ENCODE data around the gene FASN.

The FASN gene

GRCh38 chr17:82086941-82087906 lies 10.8 kb downstream of the FASN start:
- no peak for DNase-seq

- DNase-seq, result no peak
Observed at GRCh38 chr17:82085931-82086764, 11.9 kb downstream of the FASN start.

- DNase-seq, result no peak
Observed at GRCh38 chr17:82085031-82085861, 12.8 kb downstream of the FASN start.

- no peak for DNase-seq
Observed at GRCh38 chr17:82084373-82085030, 13.5 kb downstream of the FASN start.

GRCh38 chr17:82083533-82084359 lies 14.3 kb downstream of the FASN start:
- no peak for DNase-seq

GRCh38 chr17:82083009-82083408 lies 15.0 kb downstream of the FASN start:
- DNase-seq, result no peak

- no peak for DNase-seq
Observed at GRCh38 chr17:82082456-82082855, 15.6 kb downstream of the FASN start.

GRCh38 chr17:82081966-82082365 lies 16.1 kb downstream of the FASN start:
- DNase-seq, result no peak

GRCh38 chr17:82081546-82081945 lies 16.5 kb downstream of the FASN start:
- DNase-seq, result no peak

- no peak for DNase-seq
Observed at GRCh38 chr17:82080789-82081464, 17.1 kb downstream of the FASN start.

- DNase-seq, result no peak
Observed at GRCh38 chr17:82080048-82080788, 17.8 kb downstream of the FASN start.

- no peak for DNase-seq
Observed at GRCh38 chr17:82079001-82079677, 18.9 kb downstream of the FASN start.

- no peak for DNase-seq
Observed at GRCh38 chr17:82078433-82078832, 19.6 kb downstream of the FASN start.

GRCh38 chr17:82077617-82078358 lies 20.2 kb downstream of the FASN start:
- DNase-seq, result no peak

GRCh38 chr17:82076785-82077591 lies 21.0 kb downstream of the FASN start:
- DNase-seq, result no peak

- DNase-seq, result no peak
Observed at GRCh38 chr17:82076018-82076784, 21.8 kb downstream of the FASN start.

GRCh38 chr17:82073446-82073845 lies 24.6 kb downstream of the FASN start:
- DNase-seq, result no peak
